ENCODE measurements around the gene ATXN7L3. TPM values are rescaled to one million over a fixed set of nuclear protein-coding genes. Genes with fewer than 3 reads are reported as not detected.

ATXN7L3 gene
- total RNA-seq, 1 experiment from 2014 or later: 36.9 TPM

DNA sequence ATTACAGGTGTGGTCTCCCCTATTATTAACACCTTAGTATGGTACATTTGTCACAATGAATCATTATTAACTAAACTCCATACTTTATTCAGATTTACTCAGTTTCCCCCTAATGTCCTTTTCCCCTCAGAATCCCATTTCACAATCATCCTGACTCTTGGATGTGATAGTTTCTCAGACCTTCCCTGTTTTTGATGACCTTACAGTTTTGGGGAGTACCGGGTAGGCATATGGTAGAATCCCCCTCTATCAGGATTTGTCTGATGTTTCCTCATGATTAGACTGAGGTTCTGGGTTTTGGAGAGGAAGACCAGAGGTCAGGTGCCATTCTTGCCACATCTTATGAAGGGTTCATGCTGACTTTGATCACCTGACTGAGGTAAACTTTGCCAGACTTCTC, 35.2 kb downstream of the ATXN7L3 start:
- H3K27me3 ChIP-seq (replicated peaks; ENCODE audit: insufficient read depth, low read depth, low read length, poor library complexity): no peaks in the 10 kb centered on the region
- CTCF ChIA-PET: no interaction called here
- POLR2A ChIA-PET (ENCODE audit: low non-redundant PET): no interaction called here

DNA sequence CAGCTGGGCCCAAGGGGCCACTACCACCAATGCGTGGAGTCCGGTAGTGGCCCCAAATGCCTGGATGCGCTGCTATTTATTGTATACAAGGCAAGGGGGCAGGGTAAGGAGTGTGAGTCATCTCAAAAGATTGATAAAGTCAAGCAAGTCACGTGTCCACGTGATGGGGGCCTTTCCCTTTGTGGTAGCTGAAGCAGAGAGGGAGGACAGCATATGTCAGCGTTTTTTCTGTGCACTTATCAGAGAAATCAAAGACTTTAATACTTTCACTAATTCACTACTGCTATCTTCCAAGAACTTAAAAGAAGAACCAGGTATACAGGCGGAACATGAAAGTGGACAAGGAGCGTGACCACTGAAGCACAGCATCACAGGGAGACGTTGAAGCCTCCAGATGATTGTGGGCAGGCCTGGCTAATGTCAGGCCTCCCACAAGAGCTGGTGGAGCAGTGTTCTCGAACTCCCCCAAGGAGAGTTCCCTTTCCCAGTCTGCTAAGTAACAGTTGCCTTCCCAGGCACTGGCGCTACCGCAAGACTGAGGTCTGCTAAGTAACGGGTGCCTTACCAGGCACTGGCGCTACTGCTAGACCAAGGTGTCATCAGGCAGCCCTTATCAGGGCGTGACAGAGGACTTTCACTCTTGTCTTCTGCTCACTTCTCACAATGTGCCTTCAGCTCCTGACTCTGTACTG, 40.0 kb downstream of the ATXN7L3 start:
- ChIA-PET POLR2A (ENCODE audit: low non-redundant PET) (no interaction called here), CTCF (no interaction called here)
- BruUV-seq (replicated peaks): no TSS peak

More for the DNA sequence above, 35.2 kb downstream of the ATXN7L3 start:
- no peak overlapping the region for H3K27ac ChIP-seq (ENCODE audit: low read depth, low read length, poor library complexity, severe bottlenecking)
- DNase-seq (ENCODE audit: low spot score): no peak
- BruUV-seq (replicated peaks): no TSS peak
- H3K4me1 ChIP-seq (ENCODE audit: insufficient read depth, low read length, poor library complexity, severe bottlenecking): no peaks in the 10 kb centered on the region
- intact Hi-C loops (cut with micrococcal nuclease; ENCODE audit: unreplicated experiment): no loop called here
- no peak overlapping the region for H3K4me3 ChIP-seq (ENCODE audit: low read depth, low read length, poor library complexity, severe bottlenecking)
- no peaks in the 10 kb centered on the region for H3K9me3 ChIP-seq (ENCODE audit: low read depth, low read length, poor library complexity, severe bottlenecking)
- TF ChIP-seq EZH2 (IDR thresholded peaks at IDR 0.05; ENCODE audit: borderline replicate concordance, low read depth, low read length, poor library complexity, severe bottlenecking): no peak
- TF ChIP-seq, protein P1, sequence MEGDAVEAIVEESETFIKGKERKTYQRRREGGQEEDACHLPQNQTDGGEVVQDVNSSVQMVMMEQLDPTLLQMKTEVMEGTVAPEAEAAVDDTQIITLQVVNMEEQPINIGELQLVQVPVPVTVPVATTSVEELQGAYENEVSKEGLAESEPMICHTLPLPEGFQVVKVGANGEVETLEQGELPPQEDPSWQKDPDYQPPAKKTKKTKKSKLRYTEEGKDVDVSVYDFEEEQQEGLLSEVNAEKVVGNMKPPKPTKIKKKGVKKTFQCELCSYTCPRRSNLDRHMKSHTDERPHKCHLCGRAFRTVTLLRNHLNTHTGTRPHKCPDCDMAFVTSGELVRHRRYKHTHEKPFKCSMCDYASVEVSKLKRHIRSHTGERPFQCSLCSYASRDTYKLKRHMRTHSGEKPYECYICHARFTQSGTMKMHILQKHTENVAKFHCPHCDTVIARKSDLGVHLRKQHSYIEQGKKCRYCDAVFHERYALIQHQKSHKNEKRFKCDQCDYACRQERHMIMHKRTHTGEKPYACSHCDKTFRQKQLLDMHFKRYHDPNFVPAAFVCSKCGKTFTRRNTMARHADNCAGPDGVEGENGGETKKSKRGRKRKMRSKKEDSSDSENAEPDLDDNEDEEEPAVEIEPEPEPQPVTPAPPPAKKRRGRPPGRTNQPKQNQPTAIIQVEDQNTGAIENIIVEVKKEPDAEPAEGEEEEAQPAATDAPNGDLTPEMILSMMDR (conservative IDR thresholded peaks at IDR 0.05; ENCODE audit: low read depth, low read length): no peak
- H3K36me3 ChIP-seq (ENCODE audit: insufficient read depth, low read length, poor library complexity, severe bottlenecking): peaks cover 4% of the 10 kb centered on the region

DNA sequence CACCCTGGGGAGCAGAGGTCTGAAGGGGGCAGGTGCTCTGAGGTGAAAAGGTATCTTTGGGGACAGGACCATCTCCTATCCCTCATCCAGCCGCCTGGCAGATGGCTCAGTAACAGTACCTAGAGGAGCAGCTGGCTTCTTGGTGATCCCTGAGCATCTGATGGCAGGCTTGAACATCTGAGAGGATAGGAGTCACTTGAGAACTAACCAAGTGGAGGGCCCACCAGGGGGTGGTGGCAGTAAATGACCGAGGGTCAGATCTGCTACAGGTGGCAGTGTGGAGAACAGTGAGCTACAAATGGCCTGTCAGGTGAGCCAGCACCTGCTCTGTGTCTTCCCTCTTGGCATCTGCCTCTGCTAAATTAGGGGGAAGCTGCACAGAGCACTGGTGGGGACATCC, 44.2 kb downstream of the ATXN7L3 start:
- TF ChIP-seq, protein P1 (conservative IDR thresholded peaks at IDR 0.05; ENCODE audit: low read depth, low read length): no peak
- TF ChIP-seq EZH2 (IDR thresholded peaks at IDR 0.05; ENCODE audit: borderline replicate concordance, low read depth, low read length, poor library complexity, severe bottlenecking): no peak
- ChIA-PET CTCF (no interaction called here), POLR2A (ENCODE audit: low non-redundant PET) (no interaction called here)
- Histone ChIP-seq H3K27ac (ENCODE audit: low read depth, low read length, poor library complexity, severe bottlenecking) (no peak overlapping the region), H3K36me3 (ENCODE audit: insufficient read depth, low read length, poor library complexity, severe bottlenecking) (peaks cover 10% of the 10 kb centered on the region), H3K9me3 (ENCODE audit: low read depth, low read length, poor library complexity, severe bottlenecking) (no peaks in the 10 kb centered on the region), H3K27me3 (replicated peaks; ENCODE audit: insufficient read depth, low read depth, low read length, poor library complexity) (no peaks in the 10 kb centered on the region), H3K4me1 (ENCODE audit: insufficient read depth, low read length, poor library complexity, severe bottlenecking) (no peaks in the 10 kb centered on the region), H3K4me3 (ENCODE audit: low read depth, low read length, poor library complexity, severe bottlenecking) (no peak overlapping the region)
- DNase-seq (ENCODE audit: low spot score): no peak
- BruUV-seq (replicated peaks): no TSS peak
- intact Hi-C loops (cut with micrococcal nuclease; ENCODE audit: unreplicated experiment): no loop called here

More for the DNA sequence above, 40.0 kb downstream of the ATXN7L3 start:
- no peak overlapping the region for H3K27ac ChIP-seq (ENCODE audit: low read depth, low read length, poor library complexity, severe bottlenecking)
- H3K4me3 ChIP-seq (ENCODE audit: low read depth, low read length, poor library complexity, severe bottlenecking): no peak overlapping the region
- H3K4me1 ChIP-seq (ENCODE audit: insufficient read depth, low read length, poor library complexity, severe bottlenecking): no peaks in the 10 kb centered on the region
- H3K27me3 ChIP-seq (replicated peaks; ENCODE audit: insufficient read depth, low read depth, low read length, poor library complexity): no peaks in the 10 kb centered on the region
- TF ChIP-seq, protein P1 (conservative IDR thresholded peaks at IDR 0.05; ENCODE audit: low read depth, low read length): no peak
- no peak for TF ChIP-seq EZH2 (IDR thresholded peaks at IDR 0.05; ENCODE audit: borderline replicate concordance, low read depth, low read length, poor library complexity, severe bottlenecking)
- DNase-seq (ENCODE audit: low spot score): no peak
- H3K36me3 ChIP-seq (ENCODE audit: insufficient read depth, low read length, poor library complexity, severe bottlenecking): peaks cover 10% of the 10 kb centered on the region
- intact Hi-C loops (cut with micrococcal nuclease; ENCODE audit: unreplicated experiment): no loop called here
- no peaks in the 10 kb centered on the region for H3K9me3 ChIP-seq (ENCODE audit: low read depth, low read length, poor library complexity, severe bottlenecking)
